IMR-90 (cell line): Measurements from ENCODE around the gene CLIC5.

Experiments
- BHLHE40 ChIP-seq: fragments of 150-350 bp; IDR thresholded peaks from 2 replicates; pipeline ENCODE4 v1.6.1; 2016; ENCODE audit warnings: mild to moderate bottlenecking, low read depth, low read length
- CEBPB ChIP-seq: IDR thresholded peaks from 2 replicates; pipeline ENCODE4 v1.6.1; 2012; ENCODE audit warnings: low read depth, low read length, improper control_type of control experiment
- CTCF ChIP-seq: conservative IDR thresholded peaks from 2 replicates; pipeline ENCODE4 v1.5.1; 2012; ENCODE audit warnings: mild to moderate bottlenecking, low read depth, low read length, improper control_type of control experiment
- MAFK ChIP-seq: IDR thresholded peaks from 2 replicates; pipeline ENCODE4 v1.6.1; 2012; ENCODE audit warnings: low read depth, low read length, improper control_type of control experiment
- MXI1 ChIP-seq: IDR thresholded peaks from 2 replicates; pipeline ENCODE4 v1.6.1; 2012; ENCODE audit warnings: low read depth, mild to moderate bottlenecking, low read length, moderate library complexity, borderline replicate concordance
- POLR2A ChIP-seq: IDR thresholded peaks from 2 replicates; pipeline ENCODE4 v1.6.1; 2012; ENCODE audit warnings: mild to moderate bottlenecking, low read depth, low read length
- RFX5 ChIP-seq: IDR thresholded peaks from 2 replicates; pipeline ENCODE4 v1.8.0; 2012; ENCODE audit warnings: low read depth, mild to moderate bottlenecking, low read length, moderate library complexity
- SMC3 ChIP-seq: fragments of 150-350 bp; IDR thresholded peaks from 2 replicates; pipeline ENCODE4 v1.6.1; 2016; ENCODE audit warnings: low read depth, mild to moderate bottlenecking, antibody characterized with exemption, low read length, moderate library complexity
- TF ChIP-seq, protein P1 (sequence below): fragments of 150-350 bp; IDR thresholded peaks from 2 replicates; pipeline ENCODE4 v1.6.1; 2016; ENCODE audit warnings: low read depth, mild to moderate bottlenecking, low read length, moderate library complexity, borderline replicate concordance

DNA sequence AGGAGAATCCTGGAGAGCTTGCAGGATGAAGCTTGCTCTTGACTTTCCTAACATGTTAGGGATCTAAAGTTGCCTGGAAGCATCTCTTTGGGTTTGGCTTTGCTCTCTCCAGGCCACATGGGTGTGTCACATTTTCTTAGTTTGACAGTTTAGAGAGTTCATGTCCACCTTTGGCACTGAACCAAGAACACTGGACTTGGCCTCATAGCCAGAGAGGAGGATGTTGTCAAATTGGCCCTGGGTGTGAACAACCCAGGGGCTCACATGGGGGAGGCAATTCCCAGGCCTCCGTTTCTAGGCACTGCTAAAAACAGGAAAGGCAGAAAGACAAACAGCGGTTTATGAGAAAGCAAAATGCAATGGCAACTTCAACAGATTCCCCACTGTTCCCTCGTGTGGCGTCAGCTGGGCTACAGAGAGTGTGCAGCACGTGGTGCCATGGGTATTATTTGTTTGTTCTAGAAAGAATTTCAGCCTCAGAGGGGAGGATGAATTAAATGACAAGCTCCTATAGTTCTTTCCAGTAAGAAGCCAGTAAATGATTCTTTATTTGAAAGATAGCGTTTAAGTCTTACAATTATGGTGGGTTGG, 93.9 kb downstream of the CLIC5 start:
- TF ChIP-seq CTCF (no peak), MAFK (no peak), BHLHE40 (no peak), POLR2A (no peak), MXI1 (no peak), CEBPB (no peak), SMC3 (no peak), RFX5 (no peak)
- TF ChIP-seq, protein P1, sequence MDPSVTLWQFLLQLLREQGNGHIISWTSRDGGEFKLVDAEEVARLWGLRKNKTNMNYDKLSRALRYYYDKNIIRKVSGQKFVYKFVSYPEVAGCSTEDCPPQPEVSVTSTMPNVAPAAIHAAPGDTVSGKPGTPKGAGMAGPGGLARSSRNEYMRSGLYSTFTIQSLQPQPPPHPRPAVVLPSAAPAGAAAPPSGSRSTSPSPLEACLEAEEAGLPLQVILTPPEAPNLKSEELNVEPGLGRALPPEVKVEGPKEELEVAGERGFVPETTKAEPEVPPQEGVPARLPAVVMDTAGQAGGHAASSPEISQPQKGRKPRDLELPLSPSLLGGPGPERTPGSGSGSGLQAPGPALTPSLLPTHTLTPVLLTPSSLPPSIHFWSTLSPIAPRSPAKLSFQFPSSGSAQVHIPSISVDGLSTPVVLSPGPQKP, result no peak
